Brain microvascular endothelial cell (primary cell): ENCODE data around the gene ADGRV1.

Experiments
- DNase-seq: peaks from one replicate; pipeline ENCODE4 v3.0.0-alpha.2; 2020
- H3K27ac ChIP-seq: fragments of 250-450 bp; sonication (Bioruptor Pico); 2 replicates; pipeline ENCODE4 v1.5.1; 2020; ENCODE audit warnings: mild to moderate bottlenecking, moderate library complexity
- H3K27me3 ChIP-seq: fragments of 250-450 bp; sonication (Bioruptor Pico); replicated peaks from 2 replicates; pipeline ENCODE4 v1.5.1; 2020; ENCODE audit warnings: mild to moderate bottlenecking
- H3K36me3 ChIP-seq: fragments of 250-450 bp; sonication (Bioruptor Pico); replicated peaks from 2 replicates; pipeline ENCODE4 v1.5.1; 2020; ENCODE audit warnings: mild to moderate bottlenecking
- H3K4me3 ChIP-seq: 2 replicates; pipeline ENCODE4 v1.5.1; 2011; ENCODE audit warnings: low read depth, mild to moderate bottlenecking, control low read depth, low read length, moderate library complexity
- CTCF ChIP-seq: IDR thresholded peaks from 2 replicates; pipeline ENCODE4 v1.5.1; 2011; ENCODE audit warnings: low read depth, mild to moderate bottlenecking, moderate library complexity, low read length, control low read depth, inconsistent platforms; ENCODE audit errors: missing control alignments
- in situ Hi-C: cut with HindIII; loops from 2 replicates; pipeline ENCODE4 v1.10.0; 2017; ENCODE audit warnings: low sequenced_read_pairs, low pct_ligation_motif_present

ADGRV1 gene

GRCh38 chr5:91170266-91170665 is 611.7 kb downstream of the ADGRV1 start:
- Histone ChIP-seq H3K4me3 (no peak overlapping the region), H3K27ac (no peak overlapping the region), H3K27me3 (no peaks in the 10 kb centered on the region), H3K36me3 (no peaks in the 10 kb centered on the region)
- TF ChIP-seq CTCF: no peak
- DNase-seq: no peak
- in situ Hi-C loops: no loop called here

DNA sequence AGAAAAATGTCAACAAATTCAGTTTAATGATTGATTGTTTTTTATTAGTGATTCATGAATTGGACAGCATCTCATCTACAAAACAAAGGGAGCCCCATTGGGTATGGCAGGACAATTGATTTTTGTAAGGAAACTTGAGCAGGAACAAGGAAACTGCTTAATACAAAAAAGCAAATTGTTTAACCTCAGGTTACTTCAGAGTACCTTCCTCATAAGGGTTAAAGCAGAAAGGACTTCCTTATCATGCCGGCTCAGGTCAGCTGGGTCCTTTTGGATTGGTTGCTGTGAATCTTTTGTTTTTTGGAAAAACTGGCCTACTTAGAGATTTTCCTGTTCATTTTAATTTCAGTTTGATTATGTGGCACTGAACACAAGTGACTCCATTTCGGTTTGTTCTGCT is 612.7 kb downstream of the ADGRV1 start:
- in situ Hi-C loops: no loop called here
- Histone ChIP-seq H3K4me3 (no peak overlapping the region), H3K27me3 (no peaks in the 10 kb centered on the region), H3K36me3 (no peaks in the 10 kb centered on the region), H3K27ac (no peak overlapping the region)
- no peak for DNase-seq
- TF ChIP-seq CTCF: no peak

DNA sequence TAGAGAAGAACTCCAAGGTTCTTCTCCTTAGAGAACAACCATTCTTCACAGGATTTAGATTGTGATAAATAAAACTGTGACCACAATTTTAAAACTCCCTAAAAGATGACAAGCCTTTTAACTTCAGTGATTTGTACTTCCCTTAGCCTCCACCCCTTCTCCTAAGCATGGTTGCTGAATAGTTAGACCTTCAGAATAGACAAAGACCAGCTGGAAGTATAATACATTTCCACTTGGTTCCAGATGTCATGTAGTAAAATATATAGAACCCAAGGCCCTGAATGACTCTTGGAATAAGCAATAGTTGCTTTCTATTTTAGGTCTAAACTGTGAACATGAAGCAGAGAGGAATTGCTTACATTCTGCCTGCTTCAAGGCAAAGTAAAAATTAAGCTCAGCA is 615.8 kb downstream of the ADGRV1 start:
- in situ Hi-C loops: no loop called here
- TF ChIP-seq CTCF: no peak
- H3K27ac ChIP-seq: no peak overlapping the region
- H3K36me3 ChIP-seq: no peaks in the 10 kb centered on the region
- H3K4me3 ChIP-seq: no peak overlapping the region
- H3K27me3 ChIP-seq: no peaks in the 10 kb centered on the region
- DNase-seq: no peak

GRCh38 chr5:91175708-91176107 is 617.1 kb downstream of the ADGRV1 start:
- no peak for DNase-seq
- no peak for TF ChIP-seq CTCF
- Histone ChIP-seq H3K36me3 (no peaks in the 10 kb centered on the region), H3K4me3 (no peak overlapping the region), H3K27ac (peak overlapping the region; percentile 23), H3K27me3 (no peaks in the 10 kb centered on the region)
- in situ Hi-C loops: no loop called here

DNA sequence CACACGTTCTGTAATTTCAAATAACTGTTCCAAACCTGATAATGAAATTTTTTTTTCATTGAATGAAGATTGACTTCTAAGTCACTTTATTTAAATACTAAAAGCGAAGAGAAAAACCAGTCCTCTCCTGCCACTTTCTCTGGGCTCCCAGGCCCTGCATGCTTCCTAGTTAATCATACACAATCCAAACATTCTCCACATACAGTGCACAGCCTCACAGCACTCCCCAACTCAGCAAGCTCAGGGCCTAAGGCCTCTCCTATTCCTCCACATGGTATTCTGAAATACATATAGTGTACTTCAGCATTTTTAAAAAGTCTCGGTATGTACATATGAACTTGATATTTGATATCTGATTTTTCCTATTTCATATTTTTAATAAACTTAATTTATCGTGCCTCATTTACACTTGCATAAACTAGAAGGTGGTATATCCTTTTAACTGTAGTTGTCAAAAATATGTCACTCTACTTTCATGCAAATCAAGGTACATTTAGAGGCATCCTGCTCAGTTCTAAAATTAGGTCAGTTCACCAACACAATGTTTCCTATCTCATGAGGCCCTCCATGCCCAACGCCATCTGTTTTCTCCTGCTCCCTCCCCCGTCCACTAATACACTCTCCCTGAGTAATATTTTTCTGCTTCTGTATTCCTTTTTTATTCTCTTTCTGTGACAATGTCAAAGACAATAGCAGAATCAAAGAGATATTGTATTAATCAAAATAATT is 617.9 kb downstream of the ADGRV1 start:
- H3K27ac ChIP-seq: peak overlapping the region; percentile 23
- DNase-seq: peak; percentile 52
- H3K36me3 ChIP-seq: no peaks in the 10 kb centered on the region
- TF ChIP-seq CTCF: no peak
- in situ Hi-C loops: no loop called here
- H3K4me3 ChIP-seq: no peak overlapping the region
- H3K27me3 ChIP-seq: no peaks in the 10 kb centered on the region

GRCh38 chr5:91177085-91177484 is 618.5 kb downstream of the ADGRV1 start:
- Histone ChIP-seq H3K36me3 (no peaks in the 10 kb centered on the region), H3K4me3 (no peak overlapping the region), H3K27ac (no peak overlapping the region), H3K27me3 (no peaks in the 10 kb centered on the region)
- in situ Hi-C loops: no loop called here
- no peak for TF ChIP-seq CTCF
- DNase-seq: no peak
